Activated CD8-positive, alpha-beta memory T cell treated with anti-CD3 and anti-CD28 coated beads for 36 hours (primary cell): ENCODE results near the gene HIGD2A. TPM values are rescaled to one million over a fixed set of nuclear protein-coding genes. Genes with fewer than 3 reads are reported as not detected.
"Not testable (repeated sequence)": the region's sequence is repeated elsewhere in the genome, so short reads cannot be mapped to it uniquely, and the experiment has no call there.

Experiments
- CTCF ChIA-PET: fragments of 350-600 bp; sonication (Branson Sonifier 250); formaldehyde crosslinking; loops from one replicate; lab custom pipeline; 2021; ENCODE audit warnings: antibody characterized with exemption; lab: Charles Lee
- POLR2A ChIA-PET: fragments of 350-600 bp; sonication (Branson Sonifier 250); formaldehyde crosslinking; loops from one replicate; lab custom pipeline; 2021; ENCODE audit warnings: antibody characterized with exemption; lab: Charles Lee
- total RNA-seq, 2 experiments: library from RNA; stranded (reverse); gene quantifications; one replicate each; pipeline ENCODE4 v1.2.3, GENCODE V29; 2021

HIGD2A gene
- total RNA-seq, 2 experiments from 2014 or later = 91.5 to 93.6 TPM

- POLR2A ChIA-PET = interaction anchor here (0.5 to 2.4 kb wide), 9 partner anchors 9 to 155 kb away, joined by 3 to 12 read pairs (median 5); partner anchors contain the start of genes KIAA1191 and RNF44
- CTCF ChIA-PET = interaction anchor here (0.8 to 0.9 kb wide), 2 partner anchors 8 to 60 kb away, joined by 3 read pairs; no protein-coding TSS in a partner anchor
These were observed 528 bp upstream of the HIGD2A start for GRCh38 chr5:176388003-176388443.

DNA sequence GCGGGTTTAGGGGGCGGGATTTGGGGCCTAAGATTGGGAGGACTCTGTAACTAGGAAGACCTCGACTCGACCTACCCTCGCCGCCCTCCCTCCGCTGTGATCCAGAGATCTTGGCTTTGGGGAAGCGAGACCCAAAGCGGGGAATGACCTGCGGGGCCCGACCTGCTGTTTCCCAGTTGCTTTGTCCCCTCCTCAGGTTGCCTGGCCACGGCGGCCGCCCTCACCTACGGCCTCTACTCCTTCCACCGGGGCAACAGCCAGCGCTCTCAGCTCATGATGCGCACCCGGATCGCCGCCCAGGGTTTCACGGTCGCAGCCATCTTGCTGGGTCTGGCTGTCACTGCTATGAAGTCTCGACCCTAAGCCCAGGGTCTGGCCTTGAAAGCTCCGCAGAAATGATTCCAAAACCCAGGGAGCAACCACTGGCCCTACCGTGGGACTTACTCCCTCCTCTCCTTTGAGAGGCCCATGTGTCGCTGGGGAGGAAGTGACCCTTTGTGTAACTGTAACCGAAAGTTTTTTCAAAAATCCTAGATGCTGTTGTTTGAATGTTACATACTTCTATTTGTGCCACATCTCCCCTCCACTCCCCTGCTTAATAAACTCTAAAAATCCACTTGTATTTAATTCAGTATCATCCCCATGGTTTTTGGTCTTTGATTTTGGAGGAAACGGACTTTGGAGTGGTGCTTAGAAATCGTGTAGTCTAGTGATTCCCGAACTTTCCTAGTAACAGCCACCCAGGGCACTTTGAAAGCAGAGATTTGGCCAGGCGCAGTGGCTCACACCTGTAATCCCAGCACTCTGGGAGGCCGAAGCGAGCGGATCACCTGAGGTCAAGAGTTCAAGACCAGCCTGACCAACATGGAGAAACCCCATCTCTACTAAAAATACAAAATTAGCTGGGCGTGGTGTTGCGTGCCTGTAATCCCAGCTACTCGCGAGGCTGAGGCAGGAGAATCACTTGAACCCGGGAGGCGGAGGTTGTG is 878 bp downstream of the HIGD2A start:
- ChIA-PET POLR2A (interaction anchor here (1.1 to 2.4 kb wide), 5 partner anchors 23 to 146 kb away, joined by 4 to 12 read pairs (median 5); partner anchors contain the start of gene KIAA1191), CTCF (interaction anchor here (1.3 kb wide), 1 partner anchor 26 kb away, joined by 3 read pairs; no protein-coding TSS in a partner anchor)

DNA sequence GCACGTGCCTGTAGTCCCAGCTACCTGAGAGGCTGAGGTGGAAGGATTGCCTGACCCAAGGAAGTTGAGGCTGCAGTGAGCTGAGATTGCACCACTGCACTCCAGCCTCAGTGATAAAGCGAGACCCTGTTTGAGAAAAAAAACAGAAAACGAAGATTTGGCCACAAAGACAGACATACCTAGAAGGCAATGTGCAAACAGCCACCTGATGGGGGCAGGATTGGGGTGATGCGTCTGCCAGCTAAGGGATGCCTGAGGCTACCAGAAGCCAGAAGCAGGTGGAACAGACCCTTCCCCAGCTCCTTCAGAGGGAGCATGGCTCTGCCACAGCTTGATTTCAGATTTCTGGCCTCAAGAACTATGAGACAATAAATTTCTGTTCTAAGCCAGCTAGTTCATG is 2.9 kb downstream of the HIGD2A start:
- CTCF ChIA-PET = interaction anchor here (1.3 kb wide), 1 partner anchor 24 kb away, joined by 4 read pairs; the partner anchor contains the start of gene CLTB
- POLR2A ChIA-PET = no interaction called here

GRCh38 chr5:176391999-176392398 is 3.4 kb downstream of the HIGD2A start:
- CTCF ChIA-PET = interaction anchor here (1.3 kb wide), 1 partner anchor 24 kb away, joined by 4 read pairs; the partner anchor contains the start of gene CLTB
- POLR2A ChIA-PET = no interaction called here

DNA sequence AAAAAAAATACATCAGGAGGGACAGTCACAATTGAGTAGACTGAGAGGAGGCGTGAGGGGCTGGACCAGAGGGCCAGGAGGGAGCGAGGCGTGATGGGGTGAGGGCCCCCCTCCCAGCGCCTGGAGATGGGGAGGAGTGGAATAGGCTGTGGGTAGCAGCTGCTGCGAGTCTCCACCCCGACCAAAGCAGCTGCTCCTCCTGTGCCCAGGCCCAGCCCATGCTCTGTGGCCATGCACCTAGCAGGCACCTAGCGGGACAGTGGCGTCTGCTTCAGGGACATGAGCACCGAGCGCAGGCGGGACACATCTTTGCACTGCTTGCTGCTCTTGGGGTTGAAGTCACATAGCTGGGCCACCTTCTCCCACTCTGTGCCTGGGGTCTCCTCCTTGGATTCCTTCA is 4.0 kb downstream of the HIGD2A start:
- POLR2A ChIA-PET = no interaction called here
- CTCF ChIA-PET = no interaction called here

DNA sequence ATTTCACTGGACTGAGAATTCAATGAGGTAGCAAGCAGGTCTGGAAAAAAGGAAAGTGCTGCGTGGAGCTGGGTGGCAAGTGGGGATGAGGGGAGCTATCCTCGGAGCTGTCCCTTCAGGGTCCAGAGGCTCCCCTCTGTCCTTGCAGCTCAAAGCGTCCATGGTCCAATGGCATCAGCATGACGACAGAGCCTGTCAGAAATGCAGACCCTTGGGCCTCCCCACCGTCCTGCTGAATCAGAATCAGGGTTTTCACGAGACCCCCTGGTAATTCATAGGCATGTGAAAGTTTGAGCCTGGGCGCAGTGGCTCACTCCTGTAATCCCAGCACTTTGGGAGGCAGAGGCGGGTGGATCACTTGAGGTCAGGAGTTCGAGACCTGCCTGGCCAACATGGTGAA is 5.5 kb downstream of the HIGD2A start:
- POLR2A ChIA-PET = no interaction called here
- CTCF ChIA-PET = interaction anchor here (1.2 to 1.6 kb wide), 2 partner anchors 11 to 55 kb away, joined by 3 to 4 read pairs; no protein-coding TSS in a partner anchor

- ChIA-PET CTCF (interaction anchor here (1.6 kb wide), 1 partner anchor 54 kb away, joined by 3 read pairs; no protein-coding TSS in a partner anchor), POLR2A (no interaction called here)
These were observed 6.5 kb downstream of the HIGD2A start for GRCh38 chr5:176394881-176395675.

DNA sequence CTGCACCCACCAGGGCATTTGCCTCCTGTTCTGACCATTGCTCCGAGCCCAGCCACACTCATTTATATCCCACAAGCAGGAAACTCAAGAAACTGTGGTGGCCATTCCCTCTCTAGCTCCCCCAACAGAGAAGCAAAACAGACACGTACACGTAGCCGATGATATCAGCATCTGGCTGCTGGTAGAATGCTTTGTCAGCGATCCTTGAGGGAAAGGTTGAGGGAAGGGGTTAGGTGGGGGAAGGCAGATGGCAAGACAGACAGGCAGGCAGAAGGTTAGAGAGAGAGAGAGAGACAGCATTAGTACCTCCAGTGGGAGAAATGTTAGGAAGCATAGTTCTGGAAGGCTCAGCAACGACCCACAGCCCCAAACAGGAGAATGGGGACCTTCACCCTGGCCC is 7.8 kb downstream of the HIGD2A start:
- ChIA-PET CTCF (no interaction called here), POLR2A (no interaction called here)

GRCh38 chr5:176397736-176398420 is 9.3 kb downstream of the HIGD2A start:
- ChIA-PET POLR2A (interaction anchor here (0.6 kb wide), 1 partner anchor 10 kb away, joined by 3 read pairs; the partner anchor contains the start of gene NOP16), CTCF (interaction anchor here (0.5 kb wide), 1 partner anchor 161 kb away, joined by 3 read pairs; no protein-coding TSS in a partner anchor)

GRCh38 chr5:176400382-176401156 is 12.0 kb downstream of the HIGD2A start:
- CTCF ChIA-PET = no interaction called here
- POLR2A ChIA-PET = no interaction called here

DNA sequence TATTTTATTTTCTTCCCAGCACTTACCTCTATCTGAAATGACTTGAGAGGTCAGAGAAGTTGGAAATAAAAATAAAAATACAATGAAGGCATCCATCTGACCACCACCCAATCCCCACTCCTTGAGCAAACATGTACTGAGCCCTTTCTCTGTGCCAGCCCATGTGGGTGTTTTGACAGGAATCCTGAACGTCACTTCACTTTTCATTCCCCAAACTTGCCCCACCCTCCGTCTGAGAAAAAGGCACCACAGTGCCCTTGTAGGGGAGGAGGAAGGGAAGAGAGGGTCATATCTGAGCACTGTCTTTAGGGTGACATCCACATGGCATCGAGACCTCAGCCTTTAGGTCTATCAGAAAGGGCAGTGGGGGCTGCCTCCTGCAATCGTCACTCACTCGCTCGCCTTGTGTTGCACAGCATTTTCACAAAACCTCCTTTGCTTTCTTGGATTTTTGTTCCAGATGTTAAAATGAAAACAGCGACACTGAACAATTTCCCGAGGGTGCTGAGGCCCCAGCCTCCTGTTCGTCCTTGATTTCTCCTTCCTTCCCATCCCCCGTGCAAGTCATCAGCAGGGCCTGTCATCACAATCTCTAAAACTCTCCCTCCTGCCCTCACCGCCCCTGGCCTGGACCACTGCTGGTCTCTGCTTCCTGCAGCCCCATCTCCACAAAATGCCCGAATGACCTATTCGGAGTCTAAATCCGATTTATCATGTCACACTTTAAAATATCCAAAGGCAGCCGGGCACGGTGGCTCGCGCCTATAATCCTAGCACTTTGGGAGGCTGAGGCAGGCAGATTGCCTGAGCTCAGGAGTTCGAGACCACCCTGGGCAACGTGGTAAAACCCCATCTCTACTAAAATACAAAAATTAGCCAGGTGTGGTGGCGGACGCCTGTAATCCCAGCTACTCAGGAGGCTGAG is 13.0 kb downstream of the HIGD2A start:
- ChIA-PET CTCF (no interaction called here), POLR2A (no interaction called here)

GRCh38 chr5:176405656-176406435 is 17.3 kb downstream of the HIGD2A start:
- CTCF ChIA-PET = interaction anchor here (0.7 to 1.4 kb wide), 4 partner anchors 9 to 192 kb away, joined by 3 to 4 read pairs (median 3); partner anchors contain the start of gene CLTB
- POLR2A ChIA-PET = no interaction called here

DNA sequence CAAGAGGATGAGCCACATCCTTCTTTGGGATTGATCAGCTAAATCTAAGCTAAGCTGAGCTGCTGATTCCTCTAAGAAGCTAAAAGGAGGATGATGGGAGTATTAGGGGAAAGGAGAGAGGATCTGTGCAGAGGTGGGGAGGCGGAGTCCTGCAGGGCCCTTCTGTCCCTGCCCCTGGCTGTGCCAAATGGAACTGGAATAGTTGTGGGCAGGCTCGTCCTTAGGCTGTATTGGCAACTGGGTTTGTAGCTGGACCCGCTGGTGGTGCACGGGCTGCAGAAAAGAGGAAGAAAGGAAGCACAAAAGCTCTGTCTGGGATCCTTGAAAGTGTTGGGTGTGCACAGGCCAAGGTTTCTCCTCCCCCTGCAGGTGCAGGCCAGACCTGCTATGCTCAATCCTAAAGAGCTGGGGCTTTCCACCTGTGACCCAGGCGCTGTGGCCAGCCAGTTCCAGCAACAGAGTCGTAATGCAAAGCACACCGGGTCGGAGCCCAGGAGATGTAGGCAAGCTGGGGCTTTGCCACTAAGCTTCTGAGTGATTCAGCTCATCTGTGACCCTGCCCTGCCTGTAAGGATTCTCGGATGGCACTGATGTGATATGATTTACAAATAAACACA is 18.0 kb downstream of the HIGD2A start:
- POLR2A ChIA-PET = no interaction called here
- CTCF ChIA-PET = interaction anchor here (1.2 to 1.4 kb wide), 2 partner anchors 10 kb away, joined by 3 read pairs; partner anchors contain the start of gene CLTB

GRCh38 chr5:176407456-176408251 is 19.1 kb downstream of the HIGD2A start:
- ChIA-PET POLR2A (no interaction called here), CTCF (no interaction called here)

DNA sequence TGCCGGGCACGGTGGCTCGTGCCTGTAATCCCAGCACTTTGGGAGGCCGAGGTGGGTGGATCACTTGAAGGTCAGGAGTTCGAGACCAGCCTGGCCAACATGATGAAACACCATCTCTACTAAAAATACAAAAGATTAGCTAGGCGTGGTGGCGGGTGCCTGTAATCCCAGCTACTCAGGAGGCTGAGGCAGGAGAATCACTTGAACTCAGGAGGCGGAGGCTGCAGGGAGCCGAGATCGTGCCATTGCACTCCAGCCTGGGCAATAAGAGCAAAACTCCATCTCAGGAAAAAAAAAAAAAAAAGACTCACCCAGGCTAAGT is 19.7 kb downstream of the HIGD2A start:
- CTCF ChIA-PET, POLR2A ChIA-PET: not testable (repeated sequence)
